ENCODE results near the gene PPFIA3. TPM values are rescaled to one million over a fixed set of nuclear protein-coding genes. Genes with fewer than 3 reads are reported as not detected.
"Not testable (repeated sequence)": the region's sequence is repeated elsewhere in the genome, so short reads cannot be mapped to it uniquely, and the experiment has no call there.

The PPFIA3 gene
- polyA plus RNA-seq, 3 donors = 6.7 to 9.4 (median 9.0) TPM

GRCh38 chr19:49165865-49166301 lies 46.5 kb downstream of the PPFIA3 start:
- DNase-seq = no peak

DNA sequence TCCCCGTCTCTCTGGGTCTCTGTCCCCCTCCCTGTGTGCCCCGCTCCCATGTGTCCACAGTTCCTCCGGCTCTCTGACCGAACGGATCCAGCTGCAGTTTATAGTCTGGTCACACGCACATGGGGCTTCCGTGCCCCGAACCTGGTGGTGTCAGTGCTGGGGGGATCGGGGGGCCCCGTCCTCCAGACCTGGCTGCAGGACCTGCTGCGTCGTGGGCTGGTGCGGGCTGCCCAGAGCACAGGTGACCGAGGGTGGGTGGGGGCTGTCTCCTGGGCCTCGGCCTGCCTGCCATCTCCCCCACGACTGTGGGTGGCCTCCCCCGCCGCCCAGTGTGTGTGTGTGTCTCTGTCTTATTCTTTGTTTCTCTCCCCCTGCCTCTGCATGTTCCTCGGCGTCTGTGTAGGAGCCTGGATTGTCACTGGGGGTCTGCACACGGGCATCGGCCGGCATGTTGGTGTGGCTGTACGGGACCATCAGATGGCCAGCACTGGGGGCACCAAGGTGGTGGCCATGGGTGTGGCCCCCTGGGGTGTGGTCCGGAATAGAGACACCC lies 48.6 kb downstream of the PPFIA3 start:
- no peak for DNase-seq

DNA sequence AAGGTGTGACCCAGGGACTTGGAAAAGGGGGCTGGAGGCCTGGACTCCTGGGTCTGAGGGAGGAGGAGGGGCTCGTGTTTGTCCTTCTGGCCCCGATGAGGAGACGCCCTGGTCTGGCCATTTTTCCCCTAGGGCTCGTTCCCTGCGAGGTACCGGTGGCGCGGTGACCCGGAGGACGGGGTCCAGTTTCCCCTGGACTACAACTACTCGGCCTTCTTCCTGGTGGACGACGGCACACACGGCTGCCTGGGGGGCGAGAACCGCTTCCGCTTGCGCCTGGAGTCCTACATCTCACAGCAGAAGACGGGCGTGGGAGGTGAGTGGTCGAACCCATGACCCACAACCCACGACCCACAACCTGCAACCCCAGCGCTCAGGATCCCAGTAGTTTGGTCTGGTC lies 49.1 kb downstream of the PPFIA3 start:
- no peak for DNase-seq

DNA sequence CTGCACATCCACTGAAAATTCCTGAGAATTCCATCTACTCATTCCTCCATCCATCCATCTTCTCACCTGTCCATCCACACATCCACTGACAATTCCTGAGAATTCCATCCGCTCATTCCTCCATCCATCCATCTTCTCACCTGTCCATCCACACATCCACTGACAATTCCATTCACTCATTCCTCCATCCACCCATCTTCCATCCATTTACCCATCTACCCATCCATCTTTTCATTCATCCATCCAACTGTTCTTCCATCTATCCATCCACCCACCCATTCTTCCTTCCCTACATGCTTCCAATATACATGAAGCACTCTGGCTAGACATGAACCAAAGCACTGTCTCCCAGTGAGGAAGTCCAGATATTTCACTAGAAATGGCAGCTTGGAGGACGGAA lies 53.9 kb downstream of the PPFIA3 start:
- no peak for DNase-seq

- no peak for DNase-seq
Measured at GRCh38 chr19:49180659-49181058, 61.3 kb downstream of the PPFIA3 start.

- DNase-seq = not testable (repeated sequence)
Measured at GRCh38 chr19:49182010-49182847, 62.9 kb downstream of the PPFIA3 start.

DNA sequence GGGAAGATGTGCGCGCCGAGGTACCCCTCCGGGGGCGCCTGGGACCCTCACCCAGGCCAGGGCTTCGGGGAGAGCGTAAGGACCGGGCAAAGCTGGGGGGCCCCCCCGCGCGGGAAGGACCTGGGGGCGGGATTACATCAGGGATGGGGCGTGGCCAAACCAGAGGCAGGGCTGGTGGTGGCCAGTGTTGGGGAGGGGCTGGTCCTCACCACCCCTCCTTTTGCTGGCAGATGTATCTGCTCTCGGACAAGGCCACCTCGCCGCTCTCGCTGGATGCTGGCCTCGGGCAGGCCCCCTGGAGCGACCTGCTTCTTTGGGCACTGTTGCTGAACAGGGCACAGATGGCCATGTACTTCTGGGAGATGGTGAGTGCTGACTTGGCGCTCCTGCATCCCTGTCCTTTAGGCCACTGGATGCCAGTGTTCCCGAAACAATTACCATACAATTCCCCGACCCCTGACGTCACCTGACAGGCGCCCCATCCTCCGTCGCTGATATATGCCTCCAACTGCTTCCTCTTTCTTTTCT lies 63.6 kb downstream of the PPFIA3 start:
- DNase-seq = no peak

- no peak for DNase-seq
Measured at GRCh38 chr19:49186108-49186507, 66.8 kb downstream of the PPFIA3 start.

DNA sequence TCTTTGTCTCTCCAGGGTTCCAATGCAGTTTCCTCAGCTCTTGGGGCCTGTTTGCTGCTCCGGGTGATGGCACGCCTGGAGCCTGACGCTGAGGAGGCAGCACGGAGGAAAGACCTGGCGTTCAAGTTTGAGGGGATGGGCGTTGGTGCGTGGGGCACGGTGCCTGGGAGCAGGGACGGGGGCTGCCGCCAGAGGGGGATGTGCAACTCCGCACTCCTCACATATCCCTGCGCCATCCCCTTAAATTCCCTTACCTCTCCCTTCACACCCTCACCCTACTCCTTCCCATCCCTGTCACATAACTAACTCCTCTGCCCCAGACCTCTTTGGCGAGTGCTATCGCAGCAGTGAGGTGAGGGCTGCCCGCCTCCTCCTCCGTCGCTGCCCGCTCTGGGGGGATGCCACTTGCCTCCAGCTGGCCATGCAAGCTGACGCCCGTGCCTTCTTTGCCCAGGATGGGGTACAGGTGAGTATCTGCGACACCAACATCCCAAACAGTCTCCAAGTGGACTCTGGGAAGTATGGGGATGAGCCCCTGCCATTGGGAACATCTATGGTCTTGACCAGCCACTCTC lies 69.4 kb downstream of the PPFIA3 start:
- no peak for DNase-seq

- DNase-seq = no peak
Measured at GRCh38 chr19:49189259-49189658, 69.9 kb downstream of the PPFIA3 start.

- no peak for DNase-seq
Measured at GRCh38 chr19:49190781-49191180, 71.4 kb downstream of the PPFIA3 start.

GRCh38 chr19:49193822-49194394 lies 74.6 kb downstream of the PPFIA3 start:
- DNase-seq = no peak

DNA sequence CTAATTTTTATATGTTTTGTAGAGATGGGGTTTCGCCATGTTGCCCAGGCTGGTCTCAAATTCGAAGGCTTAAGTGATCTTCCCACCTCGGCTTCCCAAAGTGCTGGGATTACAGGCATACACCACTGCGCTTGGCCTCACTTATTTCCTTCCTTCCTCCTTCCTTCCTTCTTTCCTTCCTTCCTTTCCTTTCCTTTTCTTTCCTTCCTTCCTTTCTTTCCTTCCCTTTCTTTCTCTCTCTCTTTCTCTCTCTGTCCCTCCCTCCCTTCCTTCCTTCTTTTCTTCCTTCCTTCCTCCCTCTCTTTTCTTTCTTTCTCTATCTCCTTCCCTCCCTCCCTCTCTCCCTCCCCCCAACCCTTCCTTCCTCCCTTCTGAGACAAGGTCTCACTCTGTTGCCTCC lies 75.1 kb downstream of the PPFIA3 start:
- DNase-seq = no peak

GRCh38 chr19:49196527-49197240 lies 77.3 kb downstream of the PPFIA3 start:
- DNase-seq = peak; percentile 48

- no peak for DNase-seq
Measured at GRCh38 chr19:49200238-49200862, 81.0 kb downstream of the PPFIA3 start.

Other genes with a start within 250 kb of the PPFIA3 start
- gene PPP1R15A, start 247.1 kb upstream of the PPFIA3 start, polyA plus RNA-seq (ENCODE audit: insufficient read length in 3 of 3) = 10 to 100 TPM; 33.8 to 36.6 (median 33.9) TPM
- gene TULP2, start 220.8 kb upstream of the PPFIA3 start, polyA plus RNA-seq (ENCODE audit: insufficient read length in 3 of 3) = 1 to 10 TPM in 1 of 3 donors, under 1 TPM in 2; 0.70 to 1.5 (median 0.96) TPM
- 100 to 1,000 TPM; 311 to 334 (median 332) TPM for gene NUCB1, start 219.2 kb upstream of the PPFIA3 start, polyA plus RNA-seq (ENCODE audit: insufficient read length in 3 of 3)
- gene DHDH, start 185.8 kb upstream of the PPFIA3 start, polyA plus RNA-seq (ENCODE audit: insufficient read length in 3 of 3) = 10 to 100 TPM in 1 of 3 donors, 1 to 10 TPM in 2; 8.5 to 11.6 (median 9.7) TPM
- gene BAX, start 164.7 kb upstream of the PPFIA3 start, polyA plus RNA-seq (ENCODE audit: insufficient read length in 3 of 3) = 10 to 100 TPM; 76.5 to 91.9 (median 87.6) TPM
- gene FTL, start 154.2 kb upstream of the PPFIA3 start, polyA plus RNA-seq (ENCODE audit: insufficient read length in 3 of 3) = 1,000 to 10,000 TPM; 2,476 to 3,205 (median 2,712) TPM
- 10 to 100 TPM; 42.9 to 56.7 (median 55.5) TPM for gene GYS1, start 126.2 kb upstream of the PPFIA3 start, polyA plus RNA-seq (ENCODE audit: insufficient read length in 3 of 3)
- gene RUVBL2, start 125.7 kb upstream of the PPFIA3 start, polyA plus RNA-seq (ENCODE audit: insufficient read length in 3 of 3) = 100 to 1,000 TPM in 2 of 3 donors, 10 to 100 TPM in 1; 96.2 to 118 (median 101) TPM
- gene LHB, start 102.5 kb upstream of the PPFIA3 start, polyA plus RNA-seq (ENCODE audit: insufficient read length in 3 of 3) = under 1 TPM in 2 of 3 donors, not detected in 1; 0.30 to 0.71 TPM
- gene CGB3, start 95.2 kb upstream of the PPFIA3 start, polyA plus RNA-seq (ENCODE audit: insufficient read length in 3 of 3) = not detected
- gene CGB2, start 87.7 kb upstream of the PPFIA3 start, polyA plus RNA-seq (ENCODE audit: insufficient read length in 3 of 3) = not detected
- gene CGB1, start 82.6 kb upstream of the PPFIA3 start, polyA plus RNA-seq (ENCODE audit: insufficient read length in 3 of 3) = not detected
- under 1 TPM in 1 of 3 donors, not detected in 2; 0.20 TPM for gene CGB5, start 75.7 kb upstream of the PPFIA3 start, polyA plus RNA-seq (ENCODE audit: insufficient read length in 3 of 3)
- gene CGB8, start 70.4 kb upstream of the PPFIA3 start, polyA plus RNA-seq (ENCODE audit: insufficient read length in 3 of 3) = under 1 TPM in 1 of 3 donors, not detected in 2; 0.39 TPM
- gene CGB7, start 61.8 kb upstream of the PPFIA3 start, polyA plus RNA-seq (ENCODE audit: insufficient read length in 3 of 3) = 1 to 10 TPM in 2 of 3 donors, under 1 TPM in 1; 0.74 to 1.4 (median 1.2) TPM
- gene NTF4, start 54.7 kb upstream of the PPFIA3 start, polyA plus RNA-seq (ENCODE audit: insufficient read length in 3 of 3) = 1 to 10 TPM; 3.2 to 6.5 (median 5.7) TPM
- gene KCNA7, start 46.8 kb upstream of the PPFIA3 start, polyA plus RNA-seq (ENCODE audit: insufficient read length in 3 of 3) = under 1 TPM; 0.03 to 0.13 (median 0.05) TPM
- gene SNRNP70, start 34.1 kb upstream of the PPFIA3 start, polyA plus RNA-seq (ENCODE audit: insufficient read length in 3 of 3) = 100 to 1,000 TPM; 322 to 406 (median 393) TPM
- 10 to 100 TPM in 2 of 3 donors, 1 to 10 TPM in 1; 9.0 to 11.5 (median 10.1) TPM for gene LIN7B, start 5.2 kb upstream of the PPFIA3 start, polyA plus RNA-seq (ENCODE audit: insufficient read length in 3 of 3)
- gene C19orf73, start 401 bp upstream of the PPFIA3 start, polyA plus RNA-seq (ENCODE audit: insufficient read length in 3 of 3) = 1 to 10 TPM; 1.1 to 1.4 (median 1.1) TPM
- 10 to 100 TPM; 24.8 to 36.4 (median 33.1) TPM for gene HRC, start 35.9 kb downstream of the PPFIA3 start, polyA plus RNA-seq (ENCODE audit: insufficient read length in 3 of 3)
- 10 to 100 TPM; 29.4 to 62.7 (median 39.0) TPM for gene TRPM4, start 38.2 kb downstream of the PPFIA3 start, polyA plus RNA-seq (ENCODE audit: insufficient read length in 3 of 3)
- gene SLC6A16, start 205.6 kb downstream of the PPFIA3 start, polyA plus RNA-seq (ENCODE audit: insufficient read length in 3 of 3) = 1 to 10 TPM; 2.3 to 5.7 (median 4.6) TPM
- gene CD37, start 215.9 kb downstream of the PPFIA3 start, polyA plus RNA-seq (ENCODE audit: insufficient read length in 3 of 3) = 10 to 100 TPM; 26.6 to 38.2 (median 36.4) TPM
- gene TEAD2, start 242.9 kb downstream of the PPFIA3 start, polyA plus RNA-seq (ENCODE audit: insufficient read length in 3 of 3) = 100 to 1,000 TPM in 2 of 3 donors, 10 to 100 TPM in 1; 89.0 to 114 (median 109) TPM
- gene DKKL1, start 244.3 kb downstream of the PPFIA3 start, polyA plus RNA-seq (ENCODE audit: insufficient read length in 3 of 3) = 1 to 10 TPM; 4.2 to 6.7 (median 5.8) TPM